Erythroblast (primary cell): ENCODE data around the gene MOGAT3.
A peak's percentile ranks its signal among the peaks of the same experiment; 100 is the strongest.

Experiments
- GATA1 ChIP-seq: IDR thresholded peaks from 2 replicates; pipeline ENCODE4 v1.6.1; 2011; ENCODE audit warnings: low read depth, mild to moderate bottlenecking, control low read depth, low read length, moderate library complexity
- POLR2A ChIP-seq: IDR thresholded peaks from 2 replicates; pipeline ENCODE4 v1.6.1; 2011; ENCODE audit warnings: mild to moderate bottlenecking, low read length

- TF ChIP-seq POLR2A (peak; percentile 81), GATA1 (peak; percentile 82)
These were observed 43.0 kb upstream of the MOGAT3 start for GRCh38 chr7:101243646-101244374.
